Esophagus squamous epithelium (tissue), 4 donors: Measurements from ENCODE around the gene LIN7A.

Source experiments
- CTCF ChIP-seq, 6 experiments: fragments of 450-650 bp in 4 of 6; fragments of 200-600 bp in 2 of 6; sonication (generic) in 2 of 6; IDR thresholded peaks; one replicate each; pipeline ENCODE4 v1.5.1; 2016 to 2019; ENCODE audit warnings: antibody characterized with exemption in 6 of 6, mild to moderate bottlenecking in 4 of 6, moderate library complexity in 4 of 6
- POLR2A ChIP-seq, 4 donors: fragments of 450-650 bp; IDR thresholded peaks; one replicate each; pipeline ENCODE4 v1.6.1; 2017; ENCODE audit warnings: antibody characterized with exemption in 4 of 4, mild to moderate bottlenecking in 4 of 4, moderate library complexity in 3 of 4

GRCh38 chr12:80825506-80825905, 112.2 kb downstream of the LIN7A start:
- TF ChIP-seq CTCF (IDR thresholded peaks at IDR 0.05): no peak
- TF ChIP-seq POLR2A (IDR thresholded peaks at IDR 0.05): no peak
